Osteoblast (primary cell): ENCODE data around the gene HIPK3. TPM values are rescaled to one million over a fixed set of nuclear protein-coding genes. Genes with fewer than 3 reads are reported as not detected.
"Not testable (repeated sequence)": the region's sequence is repeated elsewhere in the genome, so short reads cannot be mapped to it uniquely, and the experiment has no call there.

ENCODE experiments used
- DNase-seq: peaks from one replicate; pipeline ENCODE4 v3.0.0; 2011; ENCODE audit warnings: low spot score, mixed read lengths; ENCODE audit not compliant: insufficient read length; ENCODE audit errors: missing footprints
- H2AFZ ChIP-seq: 2 replicates; pipeline ENCODE4 v1.6.0; 2011; ENCODE audit warnings: mild to moderate bottlenecking, low read length
- H3K27ac ChIP-seq: 2 replicates; pipeline ENCODE4 v1.5.1; 2011; ENCODE audit warnings: mild to moderate bottlenecking, low read depth, low read length, moderate library complexity
- H3K27me3 ChIP-seq: 2 replicates; pipeline ENCODE4 v1.6.0; 2012; ENCODE audit warnings: mild to moderate bottlenecking, control low read depth, inconsistent platforms, low read length, moderate library complexity; ENCODE audit not compliant: insufficient read depth
- H3K36me3 ChIP-seq: 2 replicates; pipeline ENCODE4 v1.5.1; 2011; ENCODE audit warnings: mild to moderate bottlenecking, low read length, control low read depth, moderate library complexity; ENCODE audit not compliant: insufficient read depth
- H3K4me1 ChIP-seq: 2 replicates; pipeline ENCODE4 v1.5.1; 2011; ENCODE audit warnings: mild to moderate bottlenecking, low read length, control low read depth, moderate library complexity; ENCODE audit not compliant: insufficient read depth
- H3K4me2 ChIP-seq: 2 replicates; pipeline ENCODE4 v1.6.0; 2011; ENCODE audit warnings: mild to moderate bottlenecking, low read length; ENCODE audit not compliant: insufficient read depth
- H3K4me3 ChIP-seq: fragments of 200-600 bp; sonication (generic); 3 replicates; pipeline ENCODE4 v1.5.1; 2012; ENCODE audit warnings: mild to moderate bottlenecking, low read length, inconsistent platforms; ENCODE audit not compliant: insufficient read depth
- H3K79me2 ChIP-seq: 2 replicates; pipeline ENCODE4 v1.6.0; 2012; ENCODE audit warnings: mild to moderate bottlenecking, low read length, control low read depth, inconsistent platforms; ENCODE audit not compliant: insufficient read depth
- H3K9me3 ChIP-seq: 2 replicates; pipeline ENCODE4 v1.5.1; 2011; ENCODE audit warnings: low read depth, low read length, control low read depth
- H4K20me1 ChIP-seq: 2 replicates; pipeline ENCODE4 v1.6.0; 2012; ENCODE audit warnings: mild to moderate bottlenecking, low read length, control low read depth; ENCODE audit not compliant: insufficient read depth
- CTCF ChIP-seq: IDR thresholded peaks from 2 replicates; pipeline ENCODE4 v1.5.1; 2011; ENCODE audit warnings: mild to moderate bottlenecking, low read depth, low read length, moderate library complexity; ENCODE audit errors: extremely low read depth
- total RNA-seq: library from RNA; depleted of rRNA; stranded (reverse); fragments of >200 nt; gene quantifications from 2 replicates; pipeline ENCODE4 v1.2.3, GENCODE V29; 2012

The HIPK3 gene
- total RNA-seq, 1 donor: 195 TPM

GRCh38 chr11:33259869-33260268, 2.7 kb downstream of the HIPK3 start:
- no peak for DNase-seq
- no peak overlapping the region for H2AFZ ChIP-seq
- H3K4me2 ChIP-seq: peak overlapping the region; percentile 90
- no peaks in the 10 kb centered on the region for H3K27me3 ChIP-seq
- H3K9me3 ChIP-seq: no peaks in the 10 kb centered on the region
- H4K20me1 ChIP-seq: peaks cover 57% of the 10 kb centered on the region
- peaks cover 73% of the 10 kb centered on the region for H3K79me2 ChIP-seq
- TF ChIP-seq CTCF: no peak
- H3K4me3 ChIP-seq: peak overlapping the region; percentile 97
- peak overlapping the region; percentile 98 for H3K27ac ChIP-seq
- H3K4me1 ChIP-seq: peaks cover 24% of the 10 kb centered on the region
- no peaks in the 10 kb centered on the region for H3K36me3 ChIP-seq

- not testable (repeated sequence) for DNase-seq, H3K4me2 ChIP-seq, H3K27ac ChIP-seq, H3K4me3 ChIP-seq, H2AFZ ChIP-seq, H3K27me3 ChIP-seq, H3K9me3 ChIP-seq, H3K36me3 ChIP-seq
- H3K4me1 ChIP-seq: peaks cover 25% of the 10 kb centered on the region
- peaks cover 87% of the 10 kb centered on the region for H3K79me2 ChIP-seq
- peaks cover 70% of the 10 kb centered on the region for H4K20me1 ChIP-seq
Measured at GRCh38 chr11:33261350-33261749, 4.2 kb downstream of the HIPK3 start.

GRCh38 chr11:33262011-33262645, 4.9 kb downstream of the HIPK3 start:
- Histone ChIP-seq H3K9me3 (no peaks in the 10 kb centered on the region), H4K20me1 (peaks cover 77% of the 10 kb centered on the region), H3K79me2 (peaks cover 95% of the 10 kb centered on the region), H2AFZ (no peak overlapping the region), H3K4me1 (peaks cover 20% of the 10 kb centered on the region), H3K27me3 (no peaks in the 10 kb centered on the region), H3K27ac (no peak overlapping the region), H3K36me3 (no peaks in the 10 kb centered on the region), H3K4me3 (no peak overlapping the region), H3K4me2 (no peak overlapping the region)
- TF ChIP-seq CTCF: no peak
- no peak for DNase-seq

GRCh38 chr11:33263549-33263948, 6.4 kb downstream of the HIPK3 start:
- H4K20me1 ChIP-seq: peaks cover 86% of the 10 kb centered on the region

More at GRCh38 chr11:33263549-33263948, 6.4 kb downstream of the HIPK3 start:
- DNase-seq: no peak
- Histone ChIP-seq H3K4me1 (peaks cover 20% of the 10 kb centered on the region), H2AFZ (no peak overlapping the region), H3K36me3 (no peaks in the 10 kb centered on the region), H3K9me3 (no peaks in the 10 kb centered on the region), H3K27ac (no peak overlapping the region), H3K79me2 (peaks cover 98% of the 10 kb centered on the region), H3K27me3 (no peaks in the 10 kb centered on the region), H3K4me3 (no peak overlapping the region), H3K4me2 (no peak overlapping the region)
- TF ChIP-seq CTCF: no peak
